Sigmoid colon (tissue), 4 donors: ENCODE data around the gene RHOA.

Experiments
- CTCF ChIP-seq, 4 experiments: fragments of 450-650 bp in 3 of 4; fragments of 200-600 bp in 1 of 4; IDR thresholded peaks; one replicate each; pipeline ENCODE4 v1.5.1; 2016 to 2019; ENCODE audit warnings: antibody characterized with exemption in 4 of 4, mild to moderate bottlenecking in 3 of 4, moderate library complexity in 2 of 4
- EP300 ChIP-seq, 4 donors: sonication (generic); formaldehyde crosslinking; IDR thresholded peaks; one replicate each; pipeline ENCODE4 v1.6.1; 2017; ENCODE audit warnings: antibody characterized with exemption in 4 of 4
- POLR2A ChIP-seq, 2 donors: fragments of 450-650 bp; IDR thresholded peaks; one replicate each; pipeline ENCODE4 v1.6.1; 2016; ENCODE audit warnings: antibody characterized with exemption in 2 of 2, mild to moderate bottlenecking in 2 of 2, moderate library complexity in 2 of 2

DNA sequence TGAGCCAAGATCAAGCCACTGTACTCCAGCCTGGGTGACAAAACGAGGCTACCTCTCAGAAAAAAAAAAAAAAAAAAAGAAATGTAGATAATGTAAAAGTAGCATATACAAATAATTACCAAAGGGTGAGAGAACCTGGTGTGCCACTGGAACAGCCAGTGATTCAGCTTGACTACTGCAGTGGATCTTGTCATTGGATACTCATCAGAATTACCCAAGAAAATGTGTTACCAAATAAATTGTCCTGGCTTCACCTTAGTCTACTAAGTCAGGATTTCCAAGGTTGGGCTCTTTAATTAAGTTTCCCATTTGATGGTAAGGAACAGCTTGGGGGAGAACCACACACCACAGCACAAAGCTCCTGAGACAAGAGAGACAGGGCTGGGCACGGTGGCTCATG is 15.8 kb upstream of the RHOA start:
- no peak for TF ChIP-seq CTCF (IDR thresholded peaks at IDR 0.05)
- no peak for TF ChIP-seq POLR2A (IDR thresholded peaks at IDR 0.05)
- TF ChIP-seq EP300 (IDR thresholded peaks at IDR 0.05): no peak
